SU-DHL-6 (cell line): Measurements from ENCODE around the gene ALG5.

ENCODE experiments used
- H2AFZ ChIP-seq: fragments of 200-600 bp; sonication (generic); 2 replicates; pipeline ENCODE4 v1.6.1; 2014; ENCODE audit warnings: low read depth, mild to moderate bottlenecking, moderate library complexity, mixed read lengths, antibody characterized with exemption, low read length; ENCODE audit not compliant: severe bottlenecking
- H3F3A ChIP-seq: fragments of 200-600 bp; shearing (Covaris generic); 2 replicates; pipeline ENCODE4 v1.6.0; 2016; ENCODE audit warnings: antibody characterized with exemption, mild to moderate bottlenecking; ENCODE audit not compliant: insufficient read depth
- H3K27ac ChIP-seq: fragments of 200-600 bp; sonication (generic); 2 replicates; pipeline ENCODE4 v1.5.1; 2016; ENCODE audit warnings: low read depth, mild to moderate bottlenecking, low read length, moderate library complexity, mixed read lengths
- H3K27me3 ChIP-seq: fragments of 200-600 bp; sonication (generic), shearing (Covaris generic); 2 replicates; pipeline ENCODE4 v1.6.0; 2014; ENCODE audit warnings: mild to moderate bottlenecking, low read length
- H3K36me3 ChIP-seq: fragments of 200-600 bp; sonication (generic); 2 replicates; pipeline ENCODE4 v1.6.1; 2014; ENCODE audit warnings: mild to moderate bottlenecking, low read length, mixed read lengths
- H3K4me2 ChIP-seq: fragments of 300-600, 200-600 bp; shearing (Covaris generic), sonication (generic); 2 replicates; pipeline ENCODE4 v1.6.0; 2014; ENCODE audit warnings: low read length, low read depth, mild to moderate bottlenecking; ENCODE audit not compliant: poor library complexity, severe bottlenecking
- H3K4me3 ChIP-seq: fragments of 200-600 bp; sonication (generic); 2 replicates; pipeline ENCODE4 v1.5.1; 2014; ENCODE audit warnings: antibody characterized with exemption, low read length, mild to moderate bottlenecking, mixed read lengths; ENCODE audit not compliant: insufficient read depth, poor library complexity, severe bottlenecking
- H3K79me2 ChIP-seq: fragments of 200-600 bp; sonication (generic); 2 replicates; pipeline ENCODE4 v1.6.1; 2014; ENCODE audit warnings: mild to moderate bottlenecking, low read length, moderate library complexity; ENCODE audit not compliant: insufficient read depth
- H3K9ac ChIP-seq: fragments of 200-600 bp; sonication (generic); 2 replicates; pipeline ENCODE4 v1.7.0; 2014; ENCODE audit warnings: mild to moderate bottlenecking, low read length
- H3K9me2 ChIP-seq: fragments of 200-600 bp; sonication (generic); replicated peaks from 2 replicates; pipeline ENCODE4 v1.6.1; 2014; ENCODE audit warnings: low read length; ENCODE audit not compliant: insufficient read depth
- H3K9me3 ChIP-seq: fragments of 200-600 bp; sonication (generic); 2 replicates; pipeline ENCODE4 v1.6.1; 2014; ENCODE audit warnings: low read length, mixed read lengths; ENCODE audit not compliant: insufficient read depth
- H4K20me1 ChIP-seq: fragments of 200-600 bp; sonication (generic); 2 replicates; pipeline ENCODE4 v1.6.1; 2014; ENCODE audit warnings: low read depth, mild to moderate bottlenecking, antibody characterized with exemption, low read length, moderate library complexity, mixed read lengths
- EZH2phosphoT487 ChIP-seq: fragments of 200-600 bp; sonication (generic), shearing (Covaris generic); conservative IDR thresholded peaks from 2 replicates; pipeline ENCODE4 v1.6.1; 2018; ENCODE audit warnings: mild to moderate bottlenecking, antibody characterized with exemption, low read length, moderate library complexity, mixed read lengths
- TF ChIP-seq, protein P1 (sequence below): fragments of 200-600 bp; sonication (generic); IDR thresholded peaks from one replicate; pipeline ENCODE4 v1.5.1; 2017; ENCODE audit warnings: antibody characterized with exemption, mild to moderate bottlenecking, low read length, moderate library complexity; ENCODE audit not compliant: insufficient read depth, poor library complexity, severe bottlenecking

ALG5 gene

DNA sequence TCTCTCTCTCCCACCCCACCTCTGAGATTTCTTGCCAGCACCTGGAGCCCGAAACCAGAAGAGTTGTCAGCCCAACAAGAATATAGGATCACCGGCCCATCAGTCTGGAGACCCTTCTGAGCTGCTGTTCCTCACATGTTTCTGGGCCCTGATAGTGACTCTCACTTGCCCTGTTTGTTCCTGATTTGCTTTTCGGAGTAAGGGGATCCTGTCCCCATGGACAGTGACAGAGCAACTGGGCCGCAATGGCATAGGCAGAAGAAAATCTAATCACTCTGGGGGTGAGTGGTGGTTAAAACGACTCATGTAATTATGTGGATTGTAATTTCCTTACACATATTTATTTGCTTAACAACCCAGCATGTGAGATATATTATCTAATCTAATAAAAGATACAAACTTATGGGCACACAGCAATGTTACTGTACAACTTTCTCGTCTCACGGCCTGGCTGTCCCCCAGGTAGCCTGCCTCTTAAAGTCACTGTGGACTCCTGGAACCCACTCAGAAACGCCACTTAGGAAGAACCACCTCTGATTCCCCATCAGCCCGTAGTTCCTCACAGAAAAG, 78.4 kb downstream of the ALG5 start:
- Histone ChIP-seq H2AFZ (no peak overlapping the region), H3F3A (no peaks in the 10 kb centered on the region), H3K4me3 (no peak overlapping the region), H3K4me2 (no peak overlapping the region), H4K20me1 (no peaks in the 10 kb centered on the region), H3K9me3 (no peaks in the 10 kb centered on the region), H3K27me3 (no peaks in the 10 kb centered on the region), H3K79me2 (no peaks in the 10 kb centered on the region), H3K9me2 (no peaks in the 10 kb centered on the region), H3K9ac (no peak overlapping the region), H3K27ac (no peak overlapping the region), H3K36me3 (no peaks in the 10 kb centered on the region)
- no peak for TF ChIP-seq EZH2phosphoT487
- TF ChIP-seq, protein P1, sequence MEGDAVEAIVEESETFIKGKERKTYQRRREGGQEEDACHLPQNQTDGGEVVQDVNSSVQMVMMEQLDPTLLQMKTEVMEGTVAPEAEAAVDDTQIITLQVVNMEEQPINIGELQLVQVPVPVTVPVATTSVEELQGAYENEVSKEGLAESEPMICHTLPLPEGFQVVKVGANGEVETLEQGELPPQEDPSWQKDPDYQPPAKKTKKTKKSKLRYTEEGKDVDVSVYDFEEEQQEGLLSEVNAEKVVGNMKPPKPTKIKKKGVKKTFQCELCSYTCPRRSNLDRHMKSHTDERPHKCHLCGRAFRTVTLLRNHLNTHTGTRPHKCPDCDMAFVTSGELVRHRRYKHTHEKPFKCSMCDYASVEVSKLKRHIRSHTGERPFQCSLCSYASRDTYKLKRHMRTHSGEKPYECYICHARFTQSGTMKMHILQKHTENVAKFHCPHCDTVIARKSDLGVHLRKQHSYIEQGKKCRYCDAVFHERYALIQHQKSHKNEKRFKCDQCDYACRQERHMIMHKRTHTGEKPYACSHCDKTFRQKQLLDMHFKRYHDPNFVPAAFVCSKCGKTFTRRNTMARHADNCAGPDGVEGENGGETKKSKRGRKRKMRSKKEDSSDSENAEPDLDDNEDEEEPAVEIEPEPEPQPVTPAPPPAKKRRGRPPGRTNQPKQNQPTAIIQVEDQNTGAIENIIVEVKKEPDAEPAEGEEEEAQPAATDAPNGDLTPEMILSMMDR, result no peak

DNA sequence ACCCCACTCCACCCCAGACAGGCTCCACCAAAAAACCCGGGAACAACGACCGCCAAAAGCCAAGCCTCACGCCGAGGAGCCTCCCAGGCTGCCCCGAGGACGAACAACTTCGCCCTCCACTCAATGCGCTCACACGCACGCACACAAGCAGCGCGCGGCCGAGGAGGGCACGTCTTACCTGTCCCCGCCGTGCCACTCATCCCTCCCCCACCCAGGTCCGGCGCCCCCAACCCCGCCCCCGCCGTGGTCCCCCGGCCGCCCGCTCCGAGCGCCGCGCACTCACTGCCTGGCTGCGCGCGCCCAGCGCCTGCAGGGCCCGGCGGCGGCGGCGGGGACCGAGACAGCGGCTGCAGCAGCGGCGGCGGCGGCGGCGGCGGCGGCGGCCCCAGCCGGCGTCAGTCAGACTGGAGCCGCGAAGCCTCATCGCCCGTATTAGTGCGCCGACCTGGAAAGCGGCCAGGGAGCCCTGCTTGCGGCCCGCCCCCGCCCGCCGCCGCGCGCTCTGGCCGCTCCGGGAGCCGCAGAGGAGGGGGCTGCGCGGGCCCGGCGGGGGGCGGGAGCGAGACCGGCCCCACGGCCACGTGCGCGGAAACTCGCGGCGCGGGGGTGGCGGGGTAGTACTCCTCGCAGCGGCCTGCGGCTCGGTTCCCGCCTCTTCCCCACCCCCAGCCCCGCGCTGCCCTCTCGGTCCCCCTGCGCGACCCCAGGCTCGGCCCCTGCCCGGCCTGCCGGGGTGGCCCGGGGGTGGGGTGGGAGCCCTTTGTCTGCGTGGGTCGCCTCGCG, 79.1 kb downstream of the ALG5 start, which contains the start of gene SMAD9:
TSS of gene SMAD9 (minus strand) at position 406 of the 783 bp plus-strand sequence. CDS start 40,549 bp downstream, outside the sequence.
- Histone ChIP-seq H4K20me1 (no peaks in the 10 kb centered on the region), H3K9ac (no peak within 1 kb of the TSS; the same call in 1 of the 2 replicates), H2AFZ (no peak within 1 kb of the TSS), H3K4me3 (peak within 1 kb of the TSS; percentile 13), H3K27me3 (no peaks in the 10 kb centered on the region), H3K9me2 (no peaks in the 10 kb centered on the region), H3F3A (no peaks in the 10 kb centered on the region), H3K27ac (no peak within 1 kb of the TSS), H3K4me2 (peak within 1 kb of the TSS; percentile 16), H3K79me2 (no peaks in the 10 kb centered on the region), H3K9me3 (no peaks in the 10 kb centered on the region), H3K36me3 (no peaks in the 10 kb centered on the region)
- TF ChIP-seq EZH2phosphoT487, result no peak
- TF ChIP-seq, protein P1, result no peak

DNA sequence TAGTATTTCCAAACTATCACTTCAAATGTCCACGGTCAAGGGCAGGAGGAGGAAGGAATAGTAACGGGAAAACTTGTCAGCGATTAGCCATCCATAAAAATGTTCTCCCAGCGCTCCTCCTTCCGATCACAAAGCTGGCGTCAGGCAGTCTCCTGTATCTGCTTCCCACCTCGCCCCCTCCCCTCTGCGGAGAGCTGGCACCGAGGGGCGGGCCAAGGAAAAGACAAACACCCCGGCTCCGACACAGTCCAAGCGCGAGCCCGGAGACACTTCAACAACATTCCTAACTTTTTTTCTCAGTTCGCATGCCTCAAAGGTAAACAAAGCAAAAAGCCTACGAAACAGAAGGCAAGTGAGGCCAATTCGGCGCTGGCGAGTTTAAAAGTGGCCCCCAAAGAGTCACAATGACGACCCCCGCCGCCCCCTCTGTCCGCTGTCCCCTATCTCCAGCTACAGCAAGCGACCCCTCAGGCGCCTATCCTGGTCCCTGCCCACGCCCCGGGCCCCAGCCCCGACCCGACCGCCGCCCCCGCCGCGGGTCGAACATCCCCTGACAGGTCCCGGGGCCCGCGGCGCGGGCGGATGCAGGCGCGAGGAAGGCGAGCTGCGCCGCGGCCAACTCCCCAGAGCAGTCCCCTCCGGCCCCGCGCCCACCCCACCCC, 79.8 kb downstream of the ALG5 start:
- TF ChIP-seq, protein P1, result no peak
- no peak for TF ChIP-seq EZH2phosphoT487
- H3K27me3 ChIP-seq, result no peaks in the 10 kb centered on the region
- no peaks in the 10 kb centered on the region for H3K9me2 ChIP-seq
- H3K4me2 ChIP-seq, result peak overlapping the region; percentile 16
- no peaks in the 10 kb centered on the region for H3F3A ChIP-seq
- H3K27ac ChIP-seq, result no peak overlapping the region
- no peak overlapping the region; the same call in 1 of the 2 replicates for H3K9ac ChIP-seq
- peak overlapping the region; percentile 13 for H3K4me3 ChIP-seq
- no peaks in the 10 kb centered on the region for H3K36me3 ChIP-seq
- H2AFZ ChIP-seq, result no peak overlapping the region
- no peaks in the 10 kb centered on the region for H3K79me2 ChIP-seq
- no peaks in the 10 kb centered on the region for H3K9me3 ChIP-seq
- no peaks in the 10 kb centered on the region for H4K20me1 ChIP-seq
